SH-SY5Y (cell line): ENCODE data around the gene OR52E4.

Experiments
- GATA2 ChIP-seq: IDR thresholded peaks from 2 replicates; pipeline ENCODE4 v1.6.1; 2011; ENCODE audit warnings: mild to moderate bottlenecking, low read depth, low read length
- GATA3 ChIP-seq: IDR thresholded peaks from 2 replicates; pipeline ENCODE4 v1.6.1; 2011; ENCODE audit warnings: low read depth, mild to moderate bottlenecking, low read length, moderate library complexity

- TF ChIP-seq GATA2 (no peak), GATA3 (no peak)
Observed at GRCh38 chr11:5887661-5888060, 7.2 kb downstream of the OR52E4 start.
